Suprapubic skin (tissue), 4 donors: ENCODE data around the gene GMDS.

Experiments used
- CTCF ChIP-seq, 2 donors: fragments of 200-600 bp in 1 of 2; fragments of 450-650 bp in 1 of 2; sonication (generic) in 1 of 2; IDR thresholded peaks; one replicate each; pipeline ENCODE4 v1.5.1; 2016 to 2019; ENCODE audit warnings: antibody characterized with exemption in 2 of 2, mild to moderate bottlenecking in 1 of 2, moderate library complexity in 1 of 2
- EP300 ChIP-seq: sonication (generic); formaldehyde crosslinking; IDR thresholded peaks from one replicate; pipeline ENCODE4 v1.6.1; 2017; ENCODE audit warnings: antibody characterized with exemption
- POLR2A ChIP-seq, 2 donors: fragments of 450-650 bp; IDR thresholded peaks; one replicate each; pipeline ENCODE4 v1.6.1; 2017; ENCODE audit warnings: antibody characterized with exemption in 2 of 2, mild to moderate bottlenecking in 2 of 2, moderate library complexity in 2 of 2
- POLR2AphosphoS5 ChIP-seq, 3 donors: sonication (generic); formaldehyde crosslinking; IDR thresholded peaks; one replicate each; pipeline ENCODE4 v1.6.1; 2017; ENCODE audit warnings: antibody characterized with exemption in 3 of 3

DNA sequence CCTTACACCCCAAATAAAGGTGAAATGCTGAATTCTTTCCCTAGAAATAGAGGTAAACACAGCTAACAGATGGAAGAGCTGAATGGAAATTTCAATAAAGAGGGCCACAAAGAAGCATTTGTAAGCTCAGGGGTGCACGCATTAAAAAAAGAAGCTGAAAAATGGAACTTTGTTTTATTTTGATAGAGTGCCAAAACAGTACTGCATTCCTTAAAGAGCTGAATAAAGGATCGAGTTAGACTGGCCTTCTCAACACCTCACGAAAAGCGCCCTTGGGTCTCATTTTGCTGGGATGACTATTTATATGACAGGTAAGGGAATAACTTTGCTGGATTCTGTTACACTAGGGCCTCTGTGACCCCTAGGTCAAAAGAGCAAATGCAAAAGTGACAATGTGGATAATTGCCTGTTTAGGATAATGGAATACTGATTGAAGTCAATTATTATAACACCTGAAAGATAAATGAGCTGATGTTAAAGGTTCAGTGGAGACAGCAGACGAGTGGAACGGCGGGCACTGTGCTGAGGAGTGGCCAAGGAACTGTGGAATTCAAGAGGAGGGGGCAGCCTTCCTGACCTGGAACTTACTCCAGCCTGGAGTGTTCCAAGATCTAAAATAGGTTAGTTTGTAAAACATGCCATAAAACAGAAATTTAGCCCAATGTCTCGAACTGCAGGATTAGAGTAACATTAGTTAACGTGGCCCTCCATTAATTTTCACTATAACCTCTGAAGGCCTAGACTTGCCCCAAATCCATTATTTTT is 467.3 kb downstream of the GMDS start:
- no peak for TF ChIP-seq CTCF (IDR thresholded peaks at IDR 0.05)
- no peak for TF ChIP-seq EP300
- TF ChIP-seq POLR2A (IDR thresholded peaks at IDR 0.05) = no peak
- no peak for TF ChIP-seq POLR2AphosphoS5 (IDR thresholded peaks at IDR 0.05)
